ENCODE measurements around the gene PTPRC. TPM values are rescaled to one million over a fixed set of nuclear protein-coding genes. Genes with fewer than 3 reads are reported as not detected.
A peak's percentile ranks its signal among the peaks of the same experiment; 100 is the strongest.
"Not testable (repeated sequence)": the region's sequence is repeated elsewhere in the genome, so short reads cannot be mapped to it uniquely, and the experiment has no call there.

PTPRC gene
- 0.49 and 4.5 TPM in 2 replicates for total RNA-seq (2014; rRNA removed; shearing (Covaris generic))

GRCh38 chr1:198638894-198639635, at the start of gene PTPRC:
PTPRC (plus strand) TSS chr1:198639040; CDS start chr1:198639269, 229 bp downstream.
- DNase-seq (ENCODE audit: low read depth), result no peak

GRCh38 chr1:198590454-198590853, 48.4 kb upstream of the PTPRC start:
- DNase-seq (ENCODE audit: low read depth), result no peak

GRCh38 chr1:198595765-198596164, 43.1 kb upstream of the PTPRC start:
- no peak for DNase-seq (ENCODE audit: low read depth)

GRCh38 chr1:198597690-198598430, 41.0 kb upstream of the PTPRC start:
- peak; percentile 26 for DNase-seq (ENCODE audit: low read depth)

- DNase-seq (ENCODE audit: low read depth), result peak; percentile 94
These were observed 40.0 kb upstream of the PTPRC start for GRCh38 chr1:198598796-198599321.

- DNase-seq (ENCODE audit: low read depth), result peak; percentile 50
These were observed 39.1 kb upstream of the PTPRC start for GRCh38 chr1:198599749-198600148.

- DNase-seq (ENCODE audit: low read depth), result no peak
These were observed 37.9 kb upstream of the PTPRC start for GRCh38 chr1:198600906-198601305.

GRCh38 chr1:198601310-198601709, 37.5 kb upstream of the PTPRC start:
- DNase-seq (ENCODE audit: low read depth), result not testable (repeated sequence)

GRCh38 chr1:198601936-198602889, 36.6 kb upstream of the PTPRC start:
- peak; percentile 88 for DNase-seq (ENCODE audit: low read depth)

- peak; percentile 66 for DNase-seq (ENCODE audit: low read depth)
These were observed 33.9 kb upstream of the PTPRC start for GRCh38 chr1:198604975-198605374.

- peak; percentile 72 for DNase-seq (ENCODE audit: low read depth)
These were observed 33.4 kb upstream of the PTPRC start for GRCh38 chr1:198605406-198605805.

GRCh38 chr1:198606020-198606438, 32.8 kb upstream of the PTPRC start:
- peak; percentile 99 for DNase-seq (ENCODE audit: low read depth)

- peak; percentile 44 for DNase-seq (ENCODE audit: low read depth)
These were observed 31.1 kb upstream of the PTPRC start for GRCh38 chr1:198607714-198608113.

GRCh38 chr1:198610362-198610761, 28.5 kb upstream of the PTPRC start:
- DNase-seq (ENCODE audit: low read depth), result no peak

- no peak for DNase-seq (ENCODE audit: low read depth)
These were observed 27.6 kb upstream of the PTPRC start for GRCh38 chr1:198611219-198611618.

GRCh38 chr1:198612471-198613260, 26.2 kb upstream of the PTPRC start:
- DNase-seq (ENCODE audit: low read depth), result no peak

- DNase-seq (ENCODE audit: low read depth), result no peak
These were observed 21.4 kb upstream of the PTPRC start for GRCh38 chr1:198617406-198617805.

GRCh38 chr1:198619375-198620140, 19.3 kb upstream of the PTPRC start:
- no peak for DNase-seq (ENCODE audit: low read depth)

GRCh38 chr1:198620218-198620617, 18.6 kb upstream of the PTPRC start:
- no peak for DNase-seq (ENCODE audit: low read depth)

Measured in M059J (cell line).